ENCODE data around the gene CYLD.

Gene CYLD

DNA sequence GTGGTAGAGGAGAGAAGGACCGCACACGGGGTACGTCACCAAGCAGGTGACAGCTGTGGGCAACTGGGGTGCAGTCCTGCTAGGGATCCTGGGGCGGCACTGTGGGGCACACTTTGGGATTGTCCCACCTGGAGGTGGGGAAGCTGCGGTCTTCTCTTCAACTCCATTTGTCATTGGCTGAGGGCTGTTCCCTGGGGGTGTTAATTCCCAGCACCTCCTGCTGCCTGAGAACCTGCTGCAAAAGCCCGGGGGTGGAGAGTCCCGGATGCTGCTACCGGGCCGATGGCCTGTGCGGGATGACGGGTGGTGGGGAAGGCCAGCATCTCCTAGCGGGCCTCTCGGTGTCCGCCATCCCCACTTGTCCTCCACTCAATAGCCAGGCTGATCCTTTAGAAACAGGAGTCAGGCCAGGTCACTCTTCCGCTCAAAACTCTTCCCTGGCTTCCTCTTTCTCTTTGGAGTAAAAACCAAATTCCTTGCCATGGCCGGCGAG lies 100.2 kb downstream of the CYLD start:
- DNase-seq (ENCODE audit: low read depth) = no peak
- TF ChIP-seq, protein P1, sequence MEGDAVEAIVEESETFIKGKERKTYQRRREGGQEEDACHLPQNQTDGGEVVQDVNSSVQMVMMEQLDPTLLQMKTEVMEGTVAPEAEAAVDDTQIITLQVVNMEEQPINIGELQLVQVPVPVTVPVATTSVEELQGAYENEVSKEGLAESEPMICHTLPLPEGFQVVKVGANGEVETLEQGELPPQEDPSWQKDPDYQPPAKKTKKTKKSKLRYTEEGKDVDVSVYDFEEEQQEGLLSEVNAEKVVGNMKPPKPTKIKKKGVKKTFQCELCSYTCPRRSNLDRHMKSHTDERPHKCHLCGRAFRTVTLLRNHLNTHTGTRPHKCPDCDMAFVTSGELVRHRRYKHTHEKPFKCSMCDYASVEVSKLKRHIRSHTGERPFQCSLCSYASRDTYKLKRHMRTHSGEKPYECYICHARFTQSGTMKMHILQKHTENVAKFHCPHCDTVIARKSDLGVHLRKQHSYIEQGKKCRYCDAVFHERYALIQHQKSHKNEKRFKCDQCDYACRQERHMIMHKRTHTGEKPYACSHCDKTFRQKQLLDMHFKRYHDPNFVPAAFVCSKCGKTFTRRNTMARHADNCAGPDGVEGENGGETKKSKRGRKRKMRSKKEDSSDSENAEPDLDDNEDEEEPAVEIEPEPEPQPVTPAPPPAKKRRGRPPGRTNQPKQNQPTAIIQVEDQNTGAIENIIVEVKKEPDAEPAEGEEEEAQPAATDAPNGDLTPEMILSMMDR (IDR thresholded peaks at IDR 0.05; ENCODE audit: control insufficient read depth, insufficient read depth, low read depth, low read length, missing control alignments) = no peak

DNA sequence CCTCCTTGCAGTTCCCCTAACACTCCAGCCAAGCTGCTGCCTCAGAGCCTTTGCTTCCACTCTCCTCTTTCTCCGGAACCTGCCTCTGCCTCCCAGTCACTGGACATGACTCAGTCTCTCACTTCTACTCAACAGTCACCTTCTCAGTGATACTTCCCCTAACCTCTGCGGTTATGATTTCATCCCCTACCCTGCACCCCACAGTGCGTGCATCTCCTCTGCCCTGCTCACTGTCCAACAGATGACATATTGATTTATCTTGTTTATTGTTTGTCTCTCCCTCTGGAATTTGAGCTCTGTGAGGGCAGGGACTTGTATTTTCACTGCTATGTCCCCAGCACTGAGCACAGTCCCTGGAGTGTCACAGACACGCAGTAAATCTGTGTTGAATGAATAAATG lies 100.7 kb downstream of the CYLD start:
- TF ChIP-seq, protein P1 (IDR thresholded peaks at IDR 0.05; ENCODE audit: control insufficient read depth, insufficient read depth, low read depth, low read length, missing control alignments) = no peak
- H3K4me3 ChIP-seq (ENCODE audit: control insufficient read depth, low read depth, low read length) = no peak overlapping the region
- DNase-seq (ENCODE audit: low read depth) = no peak

More for the DNA sequence above, 100.2 kb downstream of the CYLD start:
- no peak overlapping the region for H3K4me3 ChIP-seq (ENCODE audit: control insufficient read depth, low read depth, low read length)

DNA sequence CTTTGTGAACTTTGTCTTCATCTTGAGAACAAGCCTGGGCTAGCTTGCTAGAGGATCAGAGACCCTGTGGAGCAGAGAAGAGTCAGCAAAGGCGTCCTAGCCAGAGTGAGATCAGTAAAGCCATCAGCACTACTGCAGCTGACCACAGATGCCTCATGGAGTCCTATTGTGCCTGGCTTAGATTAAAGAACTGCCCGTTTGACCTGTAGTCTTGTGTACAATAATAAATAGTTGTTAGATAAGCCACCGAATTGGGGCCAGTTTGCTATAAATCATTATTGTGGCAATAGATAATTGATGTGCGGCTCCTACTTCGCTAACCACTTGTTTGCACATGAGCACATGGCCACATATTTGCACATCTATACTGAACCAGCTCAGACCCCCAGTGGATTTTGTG lies 103.0 kb downstream of the CYLD start:
- no peak overlapping the region for H3K4me3 ChIP-seq (ENCODE audit: control insufficient read depth, low read depth, low read length)
- TF ChIP-seq, protein P1 (IDR thresholded peaks at IDR 0.05; ENCODE audit: control insufficient read depth, insufficient read depth, low read depth, low read length, missing control alignments) = no peak
- DNase-seq (ENCODE audit: low read depth) = no peak

DNA sequence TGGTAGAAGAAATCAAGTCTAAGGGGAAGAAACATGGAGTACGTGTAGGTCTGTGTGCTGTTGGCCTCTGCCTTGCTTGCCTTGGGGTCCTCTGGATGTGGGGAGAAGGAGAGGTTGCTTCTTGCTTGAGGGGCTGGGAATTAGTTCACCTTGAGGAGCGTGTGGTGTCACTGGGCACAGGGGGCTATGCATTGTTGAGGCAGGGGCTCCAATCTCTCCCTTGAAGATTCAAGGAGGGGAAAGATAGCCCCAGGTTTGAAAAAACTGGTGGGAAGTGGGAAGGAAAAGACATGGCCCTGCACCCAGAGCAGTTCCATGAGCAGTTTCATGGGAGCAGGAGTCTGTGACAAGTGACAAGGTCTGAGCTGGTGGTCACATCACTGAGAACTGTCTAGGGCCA lies 103.4 kb downstream of the CYLD start:
- no peak for DNase-seq (ENCODE audit: low read depth)
- TF ChIP-seq, protein P1 (IDR thresholded peaks at IDR 0.05; ENCODE audit: control insufficient read depth, insufficient read depth, low read depth, low read length, missing control alignments) = no peak
- no peak overlapping the region for H3K4me3 ChIP-seq (ENCODE audit: control insufficient read depth, low read depth, low read length)

DNA sequence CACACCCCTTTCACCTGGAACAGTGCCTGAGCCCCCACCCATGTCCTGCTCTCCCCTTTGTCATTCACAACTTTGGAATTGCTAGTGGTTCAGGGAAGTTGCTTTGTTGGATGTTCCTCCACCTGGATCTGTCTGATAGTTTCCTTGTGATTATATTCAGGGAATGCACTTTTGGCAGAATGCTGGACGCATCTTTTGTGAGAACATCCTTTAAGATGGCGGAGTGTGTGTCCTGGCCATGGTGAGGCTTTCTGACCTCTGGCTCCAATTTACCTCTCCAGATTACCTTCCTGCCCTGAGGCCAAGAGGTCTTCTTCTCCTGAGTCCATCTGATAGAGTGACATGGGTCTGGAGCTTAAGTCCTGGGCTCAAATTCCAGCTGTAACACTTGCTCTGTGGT lies 104.6 kb downstream of the CYLD start:
- DNase-seq (ENCODE audit: low read depth) = no peak
- no peak overlapping the region for H3K4me3 ChIP-seq (ENCODE audit: control insufficient read depth, low read depth, low read length)
- TF ChIP-seq, protein P1 (IDR thresholded peaks at IDR 0.05; ENCODE audit: control insufficient read depth, insufficient read depth, low read depth, low read length, missing control alignments) = no peak

DNA sequence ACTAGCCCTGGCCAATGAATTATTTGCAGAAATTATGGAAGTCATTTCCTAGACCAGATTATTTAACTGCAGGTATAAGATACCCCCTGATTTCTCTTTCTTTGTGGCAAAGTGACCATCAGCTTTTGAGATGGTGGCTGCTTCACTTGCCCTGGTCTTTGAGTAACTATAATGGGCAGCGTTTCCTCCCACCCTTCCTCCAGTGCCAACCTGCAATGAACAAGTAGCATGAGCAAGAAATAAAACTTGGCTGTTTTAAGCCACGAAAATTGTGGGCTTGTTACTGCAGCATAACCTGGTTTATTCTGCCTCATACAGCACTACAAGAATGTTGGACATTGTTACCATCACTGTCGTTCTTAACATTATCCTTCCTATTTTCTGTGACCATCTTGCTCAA lies 105.3 kb downstream of the CYLD start:
- H3K4me3 ChIP-seq (ENCODE audit: control insufficient read depth, low read depth, low read length) = no peak overlapping the region
- TF ChIP-seq, protein P1 (IDR thresholded peaks at IDR 0.05; ENCODE audit: control insufficient read depth, insufficient read depth, low read depth, low read length, missing control alignments) = no peak
- DNase-seq (ENCODE audit: low read depth) = no peak
